Endothelial cell of umbilical vein (primary cell): Measurements from ENCODE around the gene BTF3L4. TPM values are rescaled to one million over a fixed set of nuclear protein-coding genes. Genes with fewer than 3 reads are reported as not detected.

Experiments used
- BruUV-seq: library from RNA; stranded (reverse); fragments of 400-500 nt; replicated peaks from 2 replicates; lab custom pipeline; 2021; lab: Mats Ljungman, UMichigan
- CTCF ChIA-PET: fragments of 300-600, 350-600 bp; sonication (Branson Sonifier 250); formaldehyde crosslinking; loops from one replicate; lab custom pipeline; 2021; ENCODE audit warnings: antibody characterized with exemption, inconsistent platforms; lab: Charles Lee
- POLR2A ChIA-PET: fragments of 300-600, 350-600 bp; sonication (Branson Sonifier 250); formaldehyde crosslinking; loops from one replicate; lab custom pipeline; 2021; ENCODE audit warnings: antibody characterized with exemption, inconsistent platforms; lab: Charles Lee
- DNase-seq: peaks from one replicate; pipeline ENCODE4 v3.0.0-alpha.2; 2011; ENCODE audit warnings: low read depth, low spot score
- FAIRE-seq: peaks from 2 replicates; lab custom pipeline; 2011; peaks lifted over from hg19 to GRCh38; lab: Jason Lieb, UNC
- H2AFZ ChIP-seq: 2 replicates; pipeline ENCODE4 v1.6.0; 2012; ENCODE audit warnings: low read depth, low read length, control low read depth, inconsistent platforms
- H3K27ac ChIP-seq: 2 replicates; pipeline ENCODE4 v1.5.1; 2011; ENCODE audit warnings: low read depth, mild to moderate bottlenecking, control low read depth, low read length, moderate library complexity; ENCODE audit not compliant: insufficient read depth
- H3K27me3 ChIP-seq, 2 experiments: 2 replicates each; pipeline versions ENCODE4 v1.6.0 to v1.6.1; 2011; ENCODE audit warnings: low read length in 2 of 2, mixed read lengths in 1 of 2; ENCODE audit not compliant: control insufficient read depth in 2 of 2, insufficient read depth in 2 of 2
- H3K36me3 ChIP-seq, 2 experiments: 2 replicates in 1 of 2; 3 replicates in 1 of 2; pipeline ENCODE4 v1.5.1; 2011; ENCODE audit warnings: low read length in 2 of 2, mild to moderate bottlenecking in 1 of 2, moderate library complexity in 1 of 2; ENCODE audit not compliant: control insufficient read depth in 2 of 2, insufficient read depth in 2 of 2; ENCODE audit errors: extremely low read depth in 1 of 2
- H3K4me1 ChIP-seq: 3 replicates; pipeline ENCODE4 v1.5.1; 2011; ENCODE audit warnings: mild to moderate bottlenecking, low read length; ENCODE audit not compliant: control insufficient read depth, insufficient read depth; ENCODE audit errors: extremely low read depth
- H3K4me2 ChIP-seq: 2 replicates; pipeline ENCODE4 v1.6.1; 2011; ENCODE audit warnings: low read length, control low read depth, mixed read lengths; ENCODE audit not compliant: insufficient read depth
- H3K4me3 ChIP-seq, 3 experiments: fragments of 200-600 bp in 1 of 3; sonication (generic), shearing (Covaris generic) in 1 of 3; replicated peaks in 1 of 3; 2 replicates each; pipeline ENCODE4 v1.5.1; 2011 to 2016; ENCODE audit warnings: control low read depth in 3 of 3, low read length in 3 of 3, mild to moderate bottlenecking in 2 of 3, inconsistent platforms in 1 of 3, low read depth in 1 of 3, moderate library complexity in 1 of 3; ENCODE audit not compliant: insufficient read depth in 1 of 3
- H3K79me2 ChIP-seq: 2 replicates; pipeline ENCODE4 v1.6.0; 2012; ENCODE audit warnings: low read length, inconsistent platforms; ENCODE audit not compliant: control insufficient read depth, insufficient read depth
- H3K9ac ChIP-seq: replicated peaks from 2 replicates; pipeline ENCODE3; 2011; ENCODE audit warnings: low read length, control low read depth; ENCODE audit not compliant: insufficient read depth; ENCODE audit errors: extremely low read depth
- H3K9me1 ChIP-seq: replicated peaks from 3 replicates; pipeline ENCODE4 v1.6.0; 2011; ENCODE audit warnings: mild to moderate bottlenecking, low read length; ENCODE audit not compliant: control insufficient read depth, insufficient read depth; ENCODE audit errors: extremely low read depth
- H3K9me3 ChIP-seq: replicated peaks from 2 replicates; pipeline ENCODE4 v1.5.1; 2012; ENCODE audit warnings: low read length, inconsistent platforms; ENCODE audit not compliant: control insufficient read depth, insufficient read depth
- H4K20me1 ChIP-seq: replicated peaks from 2 replicates; pipeline ENCODE3; 2011; ENCODE audit warnings: mild to moderate bottlenecking, low read length; ENCODE audit not compliant: control insufficient read depth, insufficient read depth; ENCODE audit errors: extremely low read depth
- EZH2 ChIP-seq: IDR thresholded peaks from 2 replicates; pipeline ENCODE4 v1.6.1; 2012; ENCODE audit warnings: borderline replicate concordance, low read depth, mild to moderate bottlenecking, moderate library complexity, low read length, inconsistent platforms; ENCODE audit not compliant: severe bottlenecking
- FOS ChIP-seq: IDR thresholded peaks from 2 replicates; pipeline ENCODE4 v1.6.1; 2011; ENCODE audit warnings: mild to moderate bottlenecking, low read length, moderate library complexity, borderline replicate concordance; ENCODE audit not compliant: insufficient read depth
- GATA2 ChIP-seq: IDR thresholded peaks from 2 replicates; pipeline ENCODE4 v1.7.0; 2011; ENCODE audit warnings: low read depth, mild to moderate bottlenecking, moderate library complexity, mixed read lengths, low read length; ENCODE audit not compliant: insufficient read length, insufficient read depth
- JUN ChIP-seq: IDR thresholded peaks from 2 replicates; pipeline ENCODE4 v1.6.1; 2011; ENCODE audit warnings: borderline replicate concordance, low read depth; ENCODE audit not compliant: insufficient read length, insufficient read depth
- MYC ChIP-seq: IDR thresholded peaks from one replicate; pipeline ENCODE4 v1.6.1; 2011; ENCODE audit warnings: mild to moderate bottlenecking, low read depth, low read length
- POLR2A ChIP-seq: IDR thresholded peaks from 2 replicates; pipeline ENCODE4 v1.6.1; 2012; ENCODE audit warnings: low read depth, mild to moderate bottlenecking, control low read depth, low read length
- POLR2AphosphoS5 ChIP-seq: IDR thresholded peaks from 2 replicates; pipeline ENCODE4 v1.6.1; 2012; ENCODE audit warnings: low read depth, mild to moderate bottlenecking, control low read depth, low read length, moderate library complexity; ENCODE audit not compliant: insufficient read depth
- dilution Hi-C: fragments of 300-500 bp; cut with MboI; formaldehyde crosslinking; loops from one replicate; pipeline ENCODE4 v1.15.0; 2019; ENCODE audit warnings: low sequenced_read_pairs; ENCODE audit not compliant: extremely low pct_ligation_motif_present
- intact Hi-C: fragments of 100-400 bp; cut with micrococcal nuclease; formaldehyde crosslinking; loops from one replicate; pipeline ENCODE4 v1.10.0; 2022
- polyA plus RNA-seq, 4 experiments: library from polyadenylated mRNA; depleted of rRNA in 3 of 4; stranded (reverse) in 3 of 4; unstranded in 1 of 4; fragments of >200 nt; gene quantifications; 2 replicates each; pipeline versions ENCODE4 v1.2.1 to v1.2.3, GENCODE V29; 2011 to 2012; ENCODE audit warnings: missing spikeins in 1 of 4
- total RNA-seq: library from RNA; stranded (reverse); gene quantifications from 2 replicates; pipeline ENCODE4 v1.2.3, GENCODE V29; 2021
- TF ChIP-seq, protein P1 (sequence below): IDR thresholded peaks from 2 replicates; pipeline ENCODE4 v1.6.1; 2011; ENCODE audit not compliant: insufficient read depth, insufficient read length
- TF ChIP-seq, protein P2 (sequence below), 2 donors: IDR thresholded peaks; 1 replicate in 1 of 2; 2 replicates in 1 of 2; pipeline ENCODE4 v1.5.1; 2011; ENCODE audit warnings: low read length in 2 of 2, mild to moderate bottlenecking in 2 of 2, moderate library complexity in 2 of 2, control low read depth in 1 of 2, inconsistent platforms in 1 of 2, low read depth in 1 of 2; ENCODE audit not compliant: insufficient read depth in 1 of 2; ENCODE audit errors: extremely low read depth in 1 of 2

The BTF3L4 gene
- total and polyA plus RNA-seq, 2 donors (not counting 3 experiments of a cell fraction or from before 2014, with no cell fraction given), result 25.1 to 43.2 TPM

DNA sequence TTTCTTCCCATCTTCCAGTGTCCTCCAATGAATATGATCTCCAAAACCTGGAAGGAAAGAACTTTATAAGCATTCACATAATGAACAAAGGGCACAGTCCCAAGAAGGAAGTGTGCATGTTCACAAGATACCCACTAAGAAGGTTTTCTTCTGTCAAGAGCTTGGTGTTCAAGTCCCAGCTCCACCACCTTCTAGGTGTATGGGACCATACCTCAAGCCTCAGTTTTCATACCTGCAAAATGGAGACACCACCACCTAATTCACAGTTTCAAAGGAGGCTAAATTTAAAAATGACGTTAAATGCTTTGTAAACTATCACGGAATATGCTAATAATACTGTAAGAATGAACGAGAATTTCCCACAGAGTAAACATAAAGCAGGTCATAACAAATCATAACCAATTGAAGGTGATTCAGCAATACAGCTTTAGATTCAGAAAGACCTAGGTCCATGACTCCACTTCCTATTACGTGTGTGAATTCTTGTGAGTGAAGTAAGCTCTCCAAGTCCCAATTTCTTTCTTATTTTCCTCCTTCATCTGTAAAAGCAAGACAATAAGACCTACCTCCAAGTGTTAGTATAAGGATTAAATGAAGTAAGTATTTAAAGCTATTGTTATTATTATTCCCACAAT is 14.4 kb upstream of the BTF3L4 start:
- intact Hi-C loops, result no loop called here
- ChIA-PET POLR2A (interaction anchor here (0.6 kb wide), 1 partner anchor 38 kb away, joined by 3 read pairs; no protein-coding TSS in a partner anchor), CTCF (interaction anchor here (0.6 to 1.4 kb wide), 3 partner anchors 8 to 19 kb away, joined by 4 to 6 read pairs (median 5); partner anchors contain the start of gene KTI12)

More for the DNA sequence above, 14.4 kb upstream of the BTF3L4 start:
- Histone ChIP-seq H3K27me3 (no peaks in the 10 kb centered on the region), H3K4me1 (no peaks in the 10 kb centered on the region), H4K20me1 (no peaks in the 10 kb centered on the region), H3K79me2 (peaks cover 14% of the 10 kb centered on the region), H3K9me3 (no peaks in the 10 kb centered on the region), H3K9ac (no peak overlapping the region), H2AFZ (no peak overlapping the region), H3K36me3 (peaks cover 2 to 3% of the 10 kb centered on the region in 2 experiments), H3K27ac (no peak overlapping the region), H3K9me1 (no peaks in the 10 kb centered on the region), H3K4me2 (no peak overlapping the region), H3K4me3 (no peak overlapping the region)
- TF ChIP-seq, protein P1, sequence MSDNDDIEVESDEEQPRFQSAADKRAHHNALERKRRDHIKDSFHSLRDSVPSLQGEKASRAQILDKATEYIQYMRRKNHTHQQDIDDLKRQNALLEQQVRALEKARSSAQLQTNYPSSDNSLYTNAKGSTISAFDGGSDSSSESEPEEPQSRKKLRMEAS, result no peak
- TF ChIP-seq, protein P2, sequence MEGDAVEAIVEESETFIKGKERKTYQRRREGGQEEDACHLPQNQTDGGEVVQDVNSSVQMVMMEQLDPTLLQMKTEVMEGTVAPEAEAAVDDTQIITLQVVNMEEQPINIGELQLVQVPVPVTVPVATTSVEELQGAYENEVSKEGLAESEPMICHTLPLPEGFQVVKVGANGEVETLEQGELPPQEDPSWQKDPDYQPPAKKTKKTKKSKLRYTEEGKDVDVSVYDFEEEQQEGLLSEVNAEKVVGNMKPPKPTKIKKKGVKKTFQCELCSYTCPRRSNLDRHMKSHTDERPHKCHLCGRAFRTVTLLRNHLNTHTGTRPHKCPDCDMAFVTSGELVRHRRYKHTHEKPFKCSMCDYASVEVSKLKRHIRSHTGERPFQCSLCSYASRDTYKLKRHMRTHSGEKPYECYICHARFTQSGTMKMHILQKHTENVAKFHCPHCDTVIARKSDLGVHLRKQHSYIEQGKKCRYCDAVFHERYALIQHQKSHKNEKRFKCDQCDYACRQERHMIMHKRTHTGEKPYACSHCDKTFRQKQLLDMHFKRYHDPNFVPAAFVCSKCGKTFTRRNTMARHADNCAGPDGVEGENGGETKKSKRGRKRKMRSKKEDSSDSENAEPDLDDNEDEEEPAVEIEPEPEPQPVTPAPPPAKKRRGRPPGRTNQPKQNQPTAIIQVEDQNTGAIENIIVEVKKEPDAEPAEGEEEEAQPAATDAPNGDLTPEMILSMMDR (IDR thresholded peaks at IDR 0.05; ENCODE audit: extremely low read depth in 1 of 2, insufficient read depth in 1 of 2, low read depth in 1 of 2, low read length in 2 of 2), result no peak
- TF ChIP-seq JUN (no peak), MYC (no peak), POLR2A (no peak), POLR2AphosphoS5 (no peak), EZH2 (no peak), GATA2 (no peak), FOS (no peak)
- no peak for DNase-seq
- dilution Hi-C loops, result no loop called here
- BruUV-seq, result no TSS peak
- no peak for FAIRE-seq
